GM12878 (cell line): Measurements from ENCODE around the gene N4BP2L2. TPM values are rescaled to one million over a fixed set of nuclear protein-coding genes. Genes with fewer than 3 reads are reported as not detected.

Experiments
- ATAC-seq: fragments of 200-7000 bp; cut with Tn5 transposase; 3 replicates; pipeline ENCODE4 v1.9.1; 2020; ENCODE audit warnings: mild to moderate bottlenecking, moderate library complexity
- BruUV-seq: library from RNA; stranded (reverse); fragments of 400-500 nt; replicated peaks from 2 replicates; lab custom pipeline; 2021; lab: Mats Ljungman, UMichigan
- CTCF ChIA-PET: fragments of 300-600 bp; sonication (Branson Sonifier 250); formaldehyde crosslinking; extraction: SDS; loops from one replicate; lab custom pipeline; 2021; ENCODE audit warnings: inconsistent platforms; lab: Yijun Ruan, JAX
- POLR2A ChIA-PET: fragments of 350-600 bp; formaldehyde crosslinking; extraction: SDS; loops from one replicate; lab custom pipeline; 2021; ENCODE audit warnings: inconsistent platforms; lab: Charles Lee
- RAD21 ChIA-PET: fragments of 300-600 bp; sonication (Branson Sonifier 250); formaldehyde crosslinking; loops from one replicate; lab custom pipeline; 2023; ENCODE audit warnings: antibody characterized with exemption; ENCODE audit not compliant: unreplicated experiment; lab: Charles Lee
- SMC1A ChIA-PET: fragments of 300-600 bp; sonication (Branson Sonifier 250); formaldehyde crosslinking; loops from one replicate; lab custom pipeline; 2023; ENCODE audit not compliant: unreplicated experiment, uncharacterized antibody; lab: Charles Lee
- DNase-seq: peaks from one replicate; pipeline ENCODE4 v3.0.0-alpha.2; 2011; ENCODE audit warnings: low read depth, low spot score
- FAIRE-seq: peaks from 3 replicates; lab custom pipeline; 2011; peaks lifted over from hg19 to GRCh38; lab: Jason Lieb, UNC
- H2AFZ ChIP-seq: 2 replicates; pipeline ENCODE4 v1.6.0; 2011; ENCODE audit warnings: low read depth, low read length, control low read depth; ENCODE audit not compliant: control insufficient read depth
- H3K27ac ChIP-seq: 2 replicates; pipeline ENCODE4 v1.5.1; 2011; ENCODE audit warnings: control low read depth; ENCODE audit not compliant: control insufficient read depth, insufficient read depth
- H3K27me3 ChIP-seq, 2 experiments: replicated peaks in 1 of 2; 2 replicates each; pipeline versions ENCODE4 v1.6.0 to v1.6.1; 2011; ENCODE audit warnings: low read length in 1 of 2; ENCODE audit not compliant: control insufficient read depth in 2 of 2, insufficient read depth in 2 of 2
- H3K36me3 ChIP-seq, 2 experiments: 2 replicates each; pipeline ENCODE4 v1.5.1; 2011; ENCODE audit warnings: low read length in 1 of 2; ENCODE audit not compliant: control insufficient read depth in 2 of 2, insufficient read depth in 2 of 2
- H3K4me1 ChIP-seq: 2 replicates; pipeline ENCODE4 v1.6.1; 2011; ENCODE audit warnings: mild to moderate bottlenecking, low read length, moderate library complexity, mixed read lengths; ENCODE audit not compliant: control insufficient read depth, insufficient read depth
- H3K4me2 ChIP-seq: 2 replicates; pipeline ENCODE4 v1.6.0; 2011; ENCODE audit warnings: control low read depth; ENCODE audit not compliant: control insufficient read depth, insufficient read depth
- H3K4me3 ChIP-seq: fragments of 200-600 bp; sonication (generic); 2 replicates; pipeline ENCODE4 v1.5.1; 2016
- H3K79me2 ChIP-seq: 2 replicates; pipeline ENCODE4 v1.6.0; 2011; ENCODE audit warnings: low read length; ENCODE audit not compliant: control insufficient read depth, insufficient read depth
- H3K9ac ChIP-seq: 2 replicates; pipeline ENCODE4 v1.8.0; 2011; ENCODE audit warnings: low read length, control low read depth, mixed read lengths; ENCODE audit not compliant: control insufficient read depth, insufficient read depth
- H3K9me3 ChIP-seq: replicated peaks from 3 replicates; pipeline ENCODE4 v1.5.1; 2011; ENCODE audit warnings: mild to moderate bottlenecking, low read length; ENCODE audit not compliant: control insufficient read depth, insufficient read depth
- H4K20me1 ChIP-seq: 2 replicates; pipeline ENCODE4 v1.6.0; 2011; ENCODE audit not compliant: control insufficient read depth, insufficient read depth
- EGR1 ChIP-seq, 2 experiments: IDR thresholded peaks; 1 replicate in 1 of 2; 2 replicates in 1 of 2; pipeline ENCODE4 v1.6.1; 2011 to 2012; ENCODE audit warnings: low read depth in 2 of 2, low read length in 2 of 2, borderline replicate concordance in 1 of 2, mild to moderate bottlenecking in 1 of 2, moderate library complexity in 1 of 2
- NBN ChIP-seq: fragments of 450-650 bp; IDR thresholded peaks from 2 replicates; pipeline ENCODE4 v1.6.1; 2016
- SPI1 ChIP-seq: IDR thresholded peaks from 2 replicates; pipeline ENCODE4 v1.6.1; 2011; ENCODE audit warnings: low read depth, mild to moderate bottlenecking, low read length, moderate library complexity, borderline replicate concordance; ENCODE audit not compliant: insufficient read depth
- TBL1XR1 ChIP-seq: IDR thresholded peaks from 2 replicates; pipeline ENCODE4 v1.6.1; 2012; ENCODE audit warnings: low read depth, low read length, improper control_type of control experiment
- ZNF274 ChIP-seq: IDR thresholded peaks from one replicate; pipeline ENCODE4 v1.8.0; 2011; ENCODE audit not compliant: insufficient read length, insufficient read depth
- ZSCAN29 ChIP-seq: fragments of 450-650 bp; IDR thresholded peaks from 2 replicates; pipeline ENCODE4 v1.6.1; 2017; ENCODE audit warnings: mild to moderate bottlenecking, moderate library complexity
- WGBS: methylation state at CpG from one replicate; pipeline ENCODE4 v1.1.6; 2016; ENCODE audit warnings: low lambda C conversion rate; ENCODE audit not compliant: insufficient replicate concordance, insufficient coverage; ENCODE audit errors: missing lambda C conversion rate; 5-methylcytosine and 5-hydroxymethylcytosine counted together
- in situ Hi-C: fragments of 300-500 bp; cut with MboI; formaldehyde crosslinking; loops from 9 replicates; pipeline ENCODE4 v1.14.3; 2018; ENCODE audit warnings: mixed read lengths
- intact Hi-C: fragments of 100-400 bp; cut with micrococcal nuclease; formaldehyde crosslinking; loops from one replicate; pipeline ENCODE4 v1.14.2; 2022; ENCODE audit not compliant: unreplicated experiment
- polyA plus RNA-seq, 11 experiments: library from polyadenylated mRNA; depleted of rRNA in 4 of 11; unstranded in 6 of 11; stranded (reverse) in 5 of 11; fragments of >200 nt; fragmentation: Nextera tagmentation in 4 of 11; fragmentation: Illumina TruSeq in 1 of 11; extraction: Ambion mirVana in 4 of 11; extraction: Trizol in 1 of 11; gene quantifications; 1 replicate in 1 of 11; 2 replicates in 10 of 11; pipeline versions ENCODE4 v1.2.1 to v1.2.3, GENCODE V29; 2011 to 2016; ENCODE audit warnings: inconsistent platforms in 2 of 11, missing spikeins in 2 of 11, low read depth in 1 of 11
- total RNA-seq, 4 experiments: library from RNA; depleted of rRNA in 3 of 4; stranded (reverse); fragments of >200 nt in 3 of 4; fragmentation: Illumina TruSeq in 1 of 4; extraction: Trizol in 1 of 4; gene quantifications; 2 replicates each; pipeline versions ENCODE4 v1.2.1 to v1.2.3, GENCODE V29; 2013 to 2021
- TF ChIP-seq, protein P1 (sequence below): fragments of 450-650 bp; IDR thresholded peaks from 2 replicates; pipeline ENCODE4 v1.6.1; 2017; ENCODE audit warnings: mild to moderate bottlenecking
- TF ChIP-seq, protein P2 (sequence below): fragments of 450-650 bp; IDR thresholded peaks from 2 replicates; pipeline ENCODE4 v1.6.1; 2018; ENCODE audit warnings: borderline replicate concordance, mild to moderate bottlenecking; ENCODE audit not compliant: partially characterized antibody
- TF ChIP-seq, protein P3 (sequence below): IDR thresholded peaks from 2 replicates; pipeline ENCODE4 v1.6.1; 2012; ENCODE audit warnings: low read depth, low read length, improper control_type of control experiment
- TF ChIP-seq, protein P4 (sequence below): IDR thresholded peaks from 2 replicates; pipeline ENCODE4 v1.6.1; 2011; ENCODE audit warnings: borderline replicate concordance, low read depth, mild to moderate bottlenecking, moderate library complexity, mixed read lengths, low read length; ENCODE audit not compliant: insufficient read depth; ENCODE audit errors: extremely low read length
- TF ChIP-seq, protein P5 (sequence below): IDR thresholded peaks from 2 replicates; pipeline ENCODE4 v1.6.1; 2012; ENCODE audit warnings: improper control_type of control experiment, low read depth, low read length; ENCODE audit not compliant: insufficient replicate concordance

N4BP2L2 gene
- total and polyA plus RNA-seq, 10 of the 15 experiments (the other 5 are each of a cell fraction or from before 2014, with no cell fraction given) = 41.7 to 87.1 (median 61.2) TPM

- ChIA-PET POLR2A (interaction anchor here (1.4 kb wide), 1 partner anchor 131 kb away, joined by 3 read pairs; the partner anchor contains the start of genes BRCA2 and ZAR1L), RAD21 (interaction anchor here (1.0 kb wide), 1 partner anchor 242 kb away, joined by 3 read pairs; no protein-coding TSS in a partner anchor), SMC1A (interaction anchor here (1.0 to 2.1 kb wide), 7 partner anchors 10 to 199 kb away, joined by 3 to 10 read pairs (median 4); partner anchors contain the start of gene N4BP2L1), CTCF (interaction anchor here (0.8 to 2.4 kb wide), 3 partner anchors 65 to 134 kb away, joined by 3 to 10 read pairs (median 7); no protein-coding TSS in a partner anchor)
- no peak overlapping the region for H2AFZ ChIP-seq
- 97% methylated on average over 3 of the region's 3 CpGs for WGBS
- no peaks in the 10 kb centered on the region for H4K20me1 ChIP-seq
- TF ChIP-seq EGR1 (IDR thresholded peaks at IDR 0.05; ENCODE audit: borderline replicate concordance in 1 of 2, low read depth in 2 of 2, low read length in 2 of 2) (no peak), ZSCAN29 (no peak), ZNF274 (no peak), NBN (no peak), SPI1 (no peak), TBL1XR1 (no peak)
- TF ChIP-seq, protein P1, sequence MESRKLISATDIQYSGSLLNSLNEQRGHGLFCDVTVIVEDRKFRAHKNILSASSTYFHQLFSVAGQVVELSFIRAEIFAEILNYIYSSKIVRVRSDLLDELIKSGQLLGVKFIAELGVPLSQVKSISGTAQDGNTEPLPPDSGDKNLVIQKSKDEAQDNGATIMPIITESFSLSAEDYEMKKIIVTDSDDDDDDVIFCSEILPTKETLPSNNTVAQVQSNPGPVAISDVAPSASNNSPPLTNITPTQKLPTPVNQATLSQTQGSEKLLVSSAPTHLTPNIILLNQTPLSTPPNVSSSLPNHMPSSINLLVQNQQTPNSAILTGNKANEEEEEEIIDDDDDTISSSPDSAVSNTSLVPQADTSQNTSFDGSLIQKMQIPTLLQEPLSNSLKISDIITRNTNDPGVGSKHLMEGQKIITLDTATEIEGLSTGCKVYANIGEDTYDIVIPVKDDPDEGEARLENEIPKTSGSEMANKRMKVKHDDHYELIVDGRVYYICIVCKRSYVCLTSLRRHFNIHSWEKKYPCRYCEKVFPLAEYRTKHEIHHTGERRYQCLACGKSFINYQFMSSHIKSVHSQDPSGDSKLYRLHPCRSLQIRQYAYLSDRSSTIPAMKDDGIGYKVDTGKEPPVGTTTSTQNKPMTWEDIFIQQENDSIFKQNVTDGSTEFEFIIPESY = no peak
- TF ChIP-seq, protein P2, sequence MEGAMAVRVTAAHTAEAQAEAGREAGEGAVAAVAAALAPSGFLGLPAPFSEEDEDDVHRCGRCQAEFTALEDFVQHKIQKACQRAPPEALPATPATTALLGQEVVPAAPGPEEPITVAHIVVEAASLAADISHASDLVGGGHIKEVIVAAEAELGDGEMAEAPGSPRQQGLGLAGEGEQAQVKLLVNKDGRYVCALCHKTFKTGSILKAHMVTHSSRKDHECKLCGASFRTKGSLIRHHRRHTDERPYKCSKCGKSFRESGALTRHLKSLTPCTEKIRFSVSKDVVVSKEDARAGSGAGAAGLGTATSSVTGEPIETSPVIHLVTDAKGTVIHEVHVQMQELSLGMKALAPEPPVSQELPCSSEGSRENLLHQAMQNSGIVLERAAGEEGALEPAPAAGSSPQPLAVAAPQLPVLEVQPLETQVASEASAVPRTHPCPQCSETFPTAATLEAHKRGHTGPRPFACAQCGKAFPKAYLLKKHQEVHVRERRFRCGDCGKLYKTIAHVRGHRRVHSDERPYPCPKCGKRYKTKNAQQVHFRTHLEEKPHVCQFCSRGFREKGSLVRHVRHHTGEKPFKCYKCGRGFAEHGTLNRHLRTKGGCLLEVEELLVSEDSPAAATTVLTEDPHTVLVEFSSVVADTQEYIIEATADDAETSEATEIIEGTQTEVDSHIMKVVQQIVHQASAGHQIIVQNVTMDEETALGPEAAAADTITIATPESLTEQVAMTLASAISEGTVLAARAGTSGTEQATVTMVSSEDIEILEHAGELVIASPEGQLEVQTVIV = no peak
- TF ChIP-seq, protein P3, sequence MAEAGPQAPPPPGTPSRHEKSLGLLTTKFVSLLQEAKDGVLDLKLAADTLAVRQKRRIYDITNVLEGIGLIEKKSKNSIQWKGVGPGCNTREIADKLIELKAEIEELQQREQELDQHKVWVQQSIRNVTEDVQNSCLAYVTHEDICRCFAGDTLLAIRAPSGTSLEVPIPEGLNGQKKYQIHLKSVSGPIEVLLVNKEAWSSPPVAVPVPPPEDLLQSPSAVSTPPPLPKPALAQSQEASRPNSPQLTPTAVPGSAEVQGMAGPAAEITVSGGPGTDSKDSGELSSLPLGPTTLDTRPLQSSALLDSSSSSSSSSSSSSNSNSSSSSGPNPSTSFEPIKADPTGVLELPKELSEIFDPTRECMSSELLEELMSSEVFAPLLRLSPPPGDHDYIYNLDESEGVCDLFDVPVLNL = no peak
- TF ChIP-seq, protein P4, sequence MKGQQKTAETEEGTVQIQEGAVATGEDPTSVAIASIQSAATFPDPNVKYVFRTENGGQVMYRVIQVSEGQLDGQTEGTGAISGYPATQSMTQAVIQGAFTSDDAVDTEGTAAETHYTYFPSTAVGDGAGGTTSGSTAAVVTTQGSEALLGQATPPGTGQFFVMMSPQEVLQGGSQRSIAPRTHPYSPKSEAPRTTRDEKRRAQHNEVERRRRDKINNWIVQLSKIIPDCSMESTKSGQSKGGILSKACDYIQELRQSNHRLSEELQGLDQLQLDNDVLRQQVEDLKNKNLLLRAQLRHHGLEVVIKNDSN = no peak
- TF ChIP-seq, protein P5, sequence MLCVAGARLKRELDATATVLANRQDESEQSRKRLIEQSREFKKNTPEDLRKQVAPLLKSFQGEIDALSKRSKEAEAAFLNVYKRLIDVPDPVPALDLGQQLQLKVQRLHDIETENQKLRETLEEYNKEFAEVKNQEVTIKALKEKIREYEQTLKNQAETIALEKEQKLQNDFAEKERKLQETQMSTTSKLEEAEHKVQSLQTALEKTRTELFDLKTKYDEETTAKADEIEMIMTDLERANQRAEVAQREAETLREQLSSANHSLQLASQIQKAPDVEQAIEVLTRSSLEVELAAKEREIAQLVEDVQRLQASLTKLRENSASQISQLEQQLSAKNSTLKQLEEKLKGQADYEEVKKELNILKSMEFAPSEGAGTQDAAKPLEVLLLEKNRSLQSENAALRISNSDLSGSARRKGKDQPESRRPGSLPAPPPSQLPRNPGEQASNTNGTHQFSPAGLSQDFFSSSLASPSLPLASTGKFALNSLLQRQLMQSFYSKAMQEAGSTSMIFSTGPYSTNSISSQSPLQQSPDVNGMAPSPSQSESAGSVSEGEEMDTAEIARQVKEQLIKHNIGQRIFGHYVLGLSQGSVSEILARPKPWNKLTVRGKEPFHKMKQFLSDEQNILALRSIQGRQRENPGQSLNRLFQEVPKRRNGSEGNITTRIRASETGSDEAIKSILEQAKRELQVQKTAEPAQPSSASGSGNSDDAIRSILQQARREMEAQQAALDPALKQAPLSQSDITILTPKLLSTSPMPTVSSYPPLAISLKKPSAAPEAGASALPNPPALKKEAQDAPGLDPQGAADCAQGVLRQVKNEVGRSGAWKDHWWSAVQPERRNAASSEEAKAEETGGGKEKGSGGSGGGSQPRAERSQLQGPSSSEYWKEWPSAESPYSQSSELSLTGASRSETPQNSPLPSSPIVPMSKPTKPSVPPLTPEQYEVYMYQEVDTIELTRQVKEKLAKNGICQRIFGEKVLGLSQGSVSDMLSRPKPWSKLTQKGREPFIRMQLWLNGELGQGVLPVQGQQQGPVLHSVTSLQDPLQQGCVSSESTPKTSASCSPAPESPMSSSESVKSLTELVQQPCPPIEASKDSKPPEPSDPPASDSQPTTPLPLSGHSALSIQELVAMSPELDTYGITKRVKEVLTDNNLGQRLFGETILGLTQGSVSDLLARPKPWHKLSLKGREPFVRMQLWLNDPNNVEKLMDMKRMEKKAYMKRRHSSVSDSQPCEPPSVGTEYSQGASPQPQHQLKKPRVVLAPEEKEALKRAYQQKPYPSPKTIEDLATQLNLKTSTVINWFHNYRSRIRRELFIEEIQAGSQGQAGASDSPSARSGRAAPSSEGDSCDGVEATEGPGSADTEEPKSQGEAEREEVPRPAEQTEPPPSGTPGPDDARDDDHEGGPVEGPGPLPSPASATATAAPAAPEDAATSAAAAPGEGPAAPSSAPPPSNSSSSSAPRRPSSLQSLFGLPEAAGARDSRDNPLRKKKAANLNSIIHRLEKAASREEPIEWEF = no peak
- H3K79me2 ChIP-seq = no peaks in the 10 kb centered on the region
- peaks cover 15% of the 10 kb centered on the region for H3K4me1 ChIP-seq
- DNase-seq = no peak
- H3K4me2 ChIP-seq = no peak overlapping the region
- BruUV-seq = no TSS peak
- in situ Hi-C loops = loop anchor here (25.0 kb wide), 1 partner anchor 1091 kb away; no protein-coding TSS in a partner anchor
- no peaks in the 10 kb centered on the region for H3K9me3 ChIP-seq
- no peak for FAIRE-seq
- no peak for ATAC-seq
- no peak overlapping the region for H3K4me3 ChIP-seq
- intact Hi-C loops = no loop called here
- no peak overlapping the region for H3K27ac ChIP-seq
- no peaks in the 10 kb centered on the region for H3K27me3 ChIP-seq
- H3K9ac ChIP-seq = no peak overlapping the region
- no peaks in the 10 kb centered on the region for H3K36me3 ChIP-seq
Observed at GRCh38 chr13:32446220-32446619, 92.4 kb downstream of the N4BP2L2 start.
